Measurements from ENCODE around the gene VPS13D. TPM values are rescaled to one million over a fixed set of nuclear protein-coding genes. Genes with fewer than 3 reads are reported as not detected.
A peak's percentile ranks its signal among the peaks of the same experiment; 100 is the strongest.

The VPS13D gene
- total RNA-seq, 1 experiment from 2014 or later = 31.6 TPM

GRCh38 chr1:12541274-12542137, 311.7 kb downstream of the VPS13D start:
- no peak overlapping the region for H2AFZ ChIP-seq (ENCODE audit: low read depth, low read length, poor library complexity, severe bottlenecking)
- H3K36me3 ChIP-seq (ENCODE audit: control insufficient read depth in 1 of 2, insufficient read depth in 2 of 2, low read length in 2 of 2) = no peaks in the 10 kb centered on the region
- ChIA-PET RAD21 (ENCODE audit: low non-redundant PET in 1 of 2, low total read pairs in 2 of 2, uncharacterized antibody in 2 of 2, unreplicated experiment in 2 of 2) (interaction anchor here (0.9 to 1.7 kb wide), 2 partner anchors 77 to 78 kb away, joined by 4 to 5 read pairs; partner anchors contain the start of gene DHRS3 (in 1 of the 2)), CTCF (interaction anchor here (0.6 kb wide), 1 partner anchor 8 kb away, joined by 3 read pairs; no protein-coding TSS in a partner anchor), POLR2A (interaction anchor here (0.7 kb wide), 1 partner anchor 77 kb away, joined by 3 read pairs; no protein-coding TSS in a partner anchor)
- no peaks in the 10 kb centered on the region for H4K20me1 ChIP-seq (ENCODE audit: insufficient read depth)
- H3K79me2 ChIP-seq (ENCODE audit: insufficient read depth, low read length) = no peaks in the 10 kb centered on the region
- BruUV-seq (replicated peaks) = no TSS peak
- no peak overlapping the region; a peak in 1 of 4 replicates for H3K4me3 ChIP-seq (replicated peaks in 1 of 2; ENCODE audit: low read depth in 1 of 2, low read length in 2 of 2)
- intact Hi-C loops (cut with micrococcal nuclease) = loop anchor here (2.0 to 10.0 kb wide), 3 partner anchors 63 to 137 kb away; no protein-coding TSS in a partner anchor
- H3K27me3 ChIP-seq (ENCODE audit: insufficient read depth, low read length) = no peaks in the 10 kb centered on the region
- ATAC-seq (peak; percentile 10; the same call in 1 of the 2 replicates), DNase-seq (ENCODE audit: low read depth, low spot score) (no peak)
- H3K4me1 ChIP-seq (ENCODE audit: control insufficient read depth in 1 of 2, insufficient read depth in 2 of 2, low read length in 2 of 2) = peaks cover 27 to 53% of the 10 kb centered on the region in 2 experiments
- H3K9me3 ChIP-seq (ENCODE audit: control insufficient read depth in 1 of 2, insufficient read depth in 1 of 2, low read depth in 1 of 2, low read length in 2 of 2) = no peaks in the 10 kb centered on the region
- peak overlapping the region; percentile 55; the same call in 1 of the 2 replicates for H3K9ac ChIP-seq (ENCODE audit: low read length)
- no peak for TF ChIP-seq ZFX (IDR thresholded peaks at IDR 0.05)
- no peaks in the 10 kb centered on the region for H3K9me2 ChIP-seq (ENCODE audit: insufficient read depth)
- H3K4me2 ChIP-seq (ENCODE audit: low read length) = peak overlapping the region; percentile 80
- H3K27ac ChIP-seq (ENCODE audit: low read depth, low read length) = no peak overlapping the region

- Histone ChIP-seq H4K20me1 (ENCODE audit: insufficient read depth) (no peaks in the 10 kb centered on the region), H3K27me3 (ENCODE audit: insufficient read depth, low read length) (no peaks in the 10 kb centered on the region), H3K79me2 (ENCODE audit: insufficient read depth, low read length) (no peaks in the 10 kb centered on the region), H3K9me3 (ENCODE audit: control insufficient read depth in 1 of 2, insufficient read depth in 1 of 2, low read depth in 1 of 2, low read length in 2 of 2) (no peaks in the 10 kb centered on the region), H3K36me3 (ENCODE audit: control insufficient read depth in 1 of 2, insufficient read depth in 2 of 2, low read length in 2 of 2) (no peaks in the 10 kb centered on the region), H3K4me1 (ENCODE audit: control insufficient read depth in 1 of 2, insufficient read depth in 2 of 2, low read length in 2 of 2) (peaks cover 27 to 53% of the 10 kb centered on the region in 2 experiments), H3K4me3 (replicated peaks in 1 of 2; ENCODE audit: low read depth in 1 of 2, low read length in 2 of 2) (no peak overlapping the region), H2AFZ (ENCODE audit: low read depth, low read length, poor library complexity, severe bottlenecking) (no peak overlapping the region), H3K9ac (ENCODE audit: low read length) (peak overlapping the region; percentile 55; the same call in 1 of the 2 replicates), H3K9me2 (ENCODE audit: insufficient read depth) (no peaks in the 10 kb centered on the region), H3K4me2 (ENCODE audit: low read length) (peak overlapping the region; percentile 80; the same call in 1 of the 2 replicates), H3K27ac (ENCODE audit: low read depth, low read length) (no peak overlapping the region)
- ATAC-seq (no peak), DNase-seq (ENCODE audit: low read depth, low spot score) (no peak)
- no peak for TF ChIP-seq TCF7L2 (IDR thresholded peaks at IDR 0.05; ENCODE audit: borderline replicate concordance, extremely low read depth, insufficient read depth, insufficient read length)
- CTCF ChIA-PET = no interaction called here
- BruUV-seq (replicated peaks) = no TSS peak
- intact Hi-C loops (cut with micrococcal nuclease) = loop anchor here (5.0 to 10.0 kb wide), 2 partner anchors 110 to 137 kb away; no protein-coding TSS in a partner anchor
- RAD21 ChIA-PET (ENCODE audit: low non-redundant PET in 1 of 2, low total read pairs in 2 of 2, uncharacterized antibody in 2 of 2, unreplicated experiment in 2 of 2) = no interaction called here
- POLR2A ChIA-PET = interaction anchor here (0.7 kb wide), 1 partner anchor 77 kb away, joined by 3 read pairs; no protein-coding TSS in a partner anchor
Measured at GRCh38 chr1:12542138-12542465, 312.3 kb downstream of the VPS13D start.

Data from HCT116 (cell line).